H9 (cell line): ENCODE results near the gene MMP2. TPM values are rescaled to one million over a fixed set of nuclear protein-coding genes. Genes with fewer than 3 reads are reported as not detected.

Experiments used
- DNase-seq: peaks from one replicate; pipeline ENCODE4 v3.0.0-alpha.2; 2017
- H2AFZ ChIP-seq: one replicate; pipeline ENCODE4 v1.6.1; 2013; ENCODE audit warnings: mild to moderate bottlenecking, low read length, control low read depth, moderate library complexity
- H2AK5ac ChIP-seq: 2 replicates; pipeline ENCODE4 v1.6.1; 2013; ENCODE audit warnings: low read length, control low read depth, mixed read lengths; ENCODE audit not compliant: insufficient read length
- H2BK120ac ChIP-seq: one replicate; pipeline ENCODE4 v1.6.1; 2013; ENCODE audit warnings: low read depth, mild to moderate bottlenecking, low read length, control low read depth, inconsistent platforms; ENCODE audit not compliant: poor library complexity, severe bottlenecking
- H2BK12ac ChIP-seq: 2 replicates; pipeline ENCODE4 v1.6.1; 2013; ENCODE audit warnings: low read length, control low read depth, mixed read lengths, low read depth; ENCODE audit not compliant: insufficient read length
- H2BK15ac ChIP-seq: 2 replicates; pipeline ENCODE4 v1.6.1; 2013; ENCODE audit warnings: low read depth, low read length, control low read depth
- H2BK20ac ChIP-seq: one replicate; pipeline ENCODE4 v1.6.1; 2013; ENCODE audit warnings: low read depth, mild to moderate bottlenecking, low read length, control low read depth, inconsistent platforms; ENCODE audit not compliant: poor library complexity, severe bottlenecking
- H2BK5ac ChIP-seq: 2 replicates; pipeline ENCODE4 v1.6.1; 2013; ENCODE audit warnings: low read length, control low read depth, mixed read lengths; ENCODE audit not compliant: insufficient read length
- H3K14ac ChIP-seq: 2 replicates; pipeline ENCODE4 v1.6.1; 2013; ENCODE audit warnings: low read length, control low read depth; ENCODE audit not compliant: insufficient read depth
- H3K18ac ChIP-seq: 2 replicates; pipeline ENCODE4 v1.6.1; 2013; ENCODE audit warnings: low read depth, mild to moderate bottlenecking, mixed read lengths, low read length, control low read depth; ENCODE audit not compliant: insufficient read length
- H3K23ac ChIP-seq: 2 replicates; pipeline ENCODE4 v1.6.1; 2013; ENCODE audit warnings: low read length, control low read depth, mixed read lengths, low read depth; ENCODE audit not compliant: insufficient read length
- H3K23me2 ChIP-seq: 2 replicates; pipeline ENCODE4 v1.6.1; 2013; ENCODE audit warnings: low read depth, mild to moderate bottlenecking, mixed read lengths, low read length, control low read depth; ENCODE audit not compliant: insufficient read length, poor library complexity, severe bottlenecking
- H3K27ac ChIP-seq: 2 replicates; pipeline ENCODE4 v1.5.1; 2013; ENCODE audit warnings: low read length, control low read depth, mixed read lengths, low read depth; ENCODE audit not compliant: insufficient read length
- H3K27me3 ChIP-seq: 2 replicates; pipeline ENCODE4 v1.6.1; 2013; ENCODE audit warnings: low read length, control low read depth, inconsistent platforms; ENCODE audit not compliant: insufficient read depth
- H3K4ac ChIP-seq: 2 replicates; pipeline ENCODE4 v1.6.1; 2013; ENCODE audit warnings: low read depth, mild to moderate bottlenecking, control low read depth, inconsistent platforms, low read length, moderate library complexity
- H3K4me1 ChIP-seq: 2 replicates; pipeline ENCODE4 v1.6.1; 2013; ENCODE audit warnings: low read length, control low read depth, inconsistent platforms; ENCODE audit not compliant: insufficient read depth
- H3K4me2 ChIP-seq: 2 replicates; pipeline ENCODE4 v1.6.1; 2013; ENCODE audit warnings: low read length, control low read depth, mixed read lengths; ENCODE audit not compliant: insufficient read length, insufficient read depth
- H3K56ac ChIP-seq: 2 replicates; pipeline ENCODE4 v1.6.1; 2013; ENCODE audit warnings: low read depth, mild to moderate bottlenecking, mixed read lengths, low read length, control low read depth; ENCODE audit not compliant: insufficient read length
- H3K79me1 ChIP-seq: 2 replicates; pipeline ENCODE4 v1.6.1; 2013; ENCODE audit warnings: low read depth, mild to moderate bottlenecking, moderate library complexity, low read length, control low read depth, inconsistent platforms; ENCODE audit not compliant: insufficient read depth, poor library complexity, severe bottlenecking
- H3K79me2 ChIP-seq: 2 replicates; pipeline ENCODE4 v1.6.1; 2013; ENCODE audit warnings: low read length, control low read depth, inconsistent platforms; ENCODE audit not compliant: insufficient read depth
- H3K9ac ChIP-seq: 2 replicates; pipeline ENCODE4 v1.6.1; 2013; ENCODE audit warnings: low read length, control low read depth, mixed read lengths; ENCODE audit not compliant: insufficient read length; ENCODE audit errors: extremely low read depth
- H3K9me3 ChIP-seq: one replicate; pipeline ENCODE4 v1.6.1; 2013; ENCODE audit warnings: low read depth, low read length, inconsistent platforms; ENCODE audit not compliant: control insufficient read depth
- H3T11ph ChIP-seq: one replicate; pipeline ENCODE4 v1.6.1; 2013; ENCODE audit warnings: mild to moderate bottlenecking, low read length, control low read depth, inconsistent platforms
- H4K20me1 ChIP-seq: one replicate; pipeline ENCODE4 v1.6.1; 2013; ENCODE audit not compliant: control insufficient read depth, insufficient read length, insufficient read depth
- H4K5ac ChIP-seq: 2 replicates; pipeline ENCODE4 v1.6.1; 2013; ENCODE audit warnings: low read depth, mild to moderate bottlenecking, mixed read lengths, low read length, control low read depth; ENCODE audit not compliant: insufficient read length
- H4K8ac ChIP-seq: replicated peaks from 2 replicates; pipeline ENCODE4 v1.6.1; 2013; ENCODE audit warnings: low read length, control low read depth, mixed read lengths, low read depth; ENCODE audit not compliant: insufficient read length
- H4K91ac ChIP-seq: 2 replicates; pipeline ENCODE4 v1.6.1; 2013; ENCODE audit warnings: low read depth, mild to moderate bottlenecking, moderate library complexity, mixed read lengths, low read length, control low read depth; ENCODE audit not compliant: insufficient read length
- H3K27ac Mint-ChIP-seq, 3 experiments: 2 replicates in 2 of 3; 3 replicates in 1 of 3; pipeline ENCODE4 v1.8.0; 2020 to 2021; ENCODE audit warnings: mixed read lengths in 3 of 3, mild to moderate bottlenecking in 1 of 3, moderate library complexity in 1 of 3
- H3K27me3 Mint-ChIP-seq: 2 replicates; pipeline ENCODE4 v1.8.0; 2021; ENCODE audit warnings: low read depth, mild to moderate bottlenecking, moderate library complexity, mixed read lengths
- H3K36me3 Mint-ChIP-seq, 3 experiments: 2 replicates in 2 of 3; 3 replicates in 1 of 3; pipeline ENCODE4 v1.8.0; 2020 to 2021; ENCODE audit warnings: low read depth in 3 of 3, mixed read lengths in 3 of 3; ENCODE audit not compliant: insufficient read depth in 1 of 3
- H3K4me1 Mint-ChIP-seq, 2 experiments: 2 replicates each; pipeline ENCODE4 v1.8.0; 2020; ENCODE audit warnings: mixed read lengths in 2 of 2
- H3K4me3 Mint-ChIP-seq, 2 experiments: 2 replicates in 1 of 2; 3 replicates in 1 of 2; pipeline ENCODE4 v1.8.0; 2020 to 2021; ENCODE audit warnings: mild to moderate bottlenecking in 2 of 2, mixed read lengths in 2 of 2, moderate library complexity in 1 of 2
- H3K9me3 Mint-ChIP-seq, 2 experiments: 2 replicates in 1 of 2; 3 replicates in 1 of 2; pipeline ENCODE4 v1.8.0; 2020; ENCODE audit warnings: mild to moderate bottlenecking in 2 of 2, mixed read lengths in 2 of 2, moderate library complexity in 1 of 2
- CTCF ChIP-seq: fragments of 200-600 bp; sonication (generic); conservative IDR thresholded peaks from 3 replicates; pipeline ENCODE4 v1.8.0; 2021; ENCODE audit warnings: antibody characterized with exemption, mild to moderate bottlenecking
- WGBS: extraction: QIAGEN DNeasy Blood & Tissue Kit; methylation state at CpG from one replicate; pipeline ENCODE4 v1.1.7; 2013; ENCODE audit warnings: missing lambda C conversion rate, low lambda C conversion rate, mixed read lengths; ENCODE audit not compliant: insufficient read length; ENCODE audit errors: extremely low coverage; 5-methylcytosine and 5-hydroxymethylcytosine counted together
- total RNA-seq: library from RNA; stranded (reverse); gene quantifications from 2 replicates; pipeline ENCODE4 v1.2.1, GENCODE V29; 2021

The MMP2 gene
- total RNA-seq, 1 experiment from 2014 or later = 23.1 TPM

- no peak overlapping the region; the same call in 1 of the 2 replicates for H3K14ac ChIP-seq
- no peak overlapping the region for H3K9ac ChIP-seq
- H4K91ac ChIP-seq = no peak overlapping the region
- no CpG with 5 or more reads among the region's 7 CpGs for WGBS
- H3K56ac ChIP-seq = no peak overlapping the region
- H3K36me3 Mint-ChIP-seq = peaks cover 0 to 6% (median 0%) of the 10 kb centered on the region in 3 experiments; a peak in 2 of 7 replicates
- H3K18ac ChIP-seq = no peak overlapping the region
- no peak overlapping the region for H3K4me2 ChIP-seq
- no peak overlapping the region for H2BK15ac ChIP-seq
- peak; percentile 17 for DNase-seq
- no peaks in the 10 kb centered on the region for H3K79me1 ChIP-seq
- H3K4me1 Mint-ChIP-seq = peaks cover 11% of the 10 kb centered on the region in 2 experiments
- H3K9me3 ChIP-seq = no peaks in the 10 kb centered on the region
- no peak overlapping the region; a peak in 1 of 7 replicates for H3K27ac Mint-ChIP-seq
- TF ChIP-seq CTCF = no peak
- H3K27me3 Mint-ChIP-seq = no peaks in the 10 kb centered on the region
- H3K4ac ChIP-seq = no peak overlapping the region
- no peak overlapping the region for H2BK20ac ChIP-seq
- H3K9me3 Mint-ChIP-seq = no peaks in the 10 kb centered on the region
- H4K5ac ChIP-seq = no peak overlapping the region
- no peaks in the 10 kb centered on the region for H3K79me2 ChIP-seq
- H4K8ac ChIP-seq = no peak overlapping the region
- H3K23me2 ChIP-seq = no peaks in the 10 kb centered on the region
- no peak overlapping the region for H2AK5ac ChIP-seq
- H3K4me3 Mint-ChIP-seq = no peak overlapping the region
- H4K20me1 ChIP-seq = no peaks in the 10 kb centered on the region
- no peak overlapping the region for H2BK12ac ChIP-seq
- no peak overlapping the region for H3K23ac ChIP-seq
- no peaks in the 10 kb centered on the region for H3K27me3 ChIP-seq
- no peak overlapping the region for H3T11ph ChIP-seq
- H3K27ac ChIP-seq = no peak overlapping the region
- H2AFZ ChIP-seq = no peak overlapping the region
- peaks cover 6% of the 10 kb centered on the region; the same call in 1 of the 2 replicates for H3K4me1 ChIP-seq
- H2BK120ac ChIP-seq = no peak overlapping the region
- H2BK5ac ChIP-seq = no peak overlapping the region
Measured at GRCh38 chr16:55495616-55496289, 16.8 kb downstream of the MMP2 start.
